Stimulated activated CD8-positive, alpha-beta memory T cell treated with anti-CD3 and anti-CD28 coated beads, Interleukin-2, amount 100 ng/mL, for 48 hours (primary cell): Measurements from ENCODE around the gene AMBRA1.

ENCODE experiments used
- DNase-seq, 2 donors: peaks; one replicate each; pipeline ENCODE4 v3.0.0-alpha.2; 2020; ENCODE audit warnings: low read depth in 2 of 2

The AMBRA1 gene

GRCh38 chr11:46438211-46438610 lies 155.6 kb downstream of the AMBRA1 start:
- DNase-seq = no peak

- no peak for DNase-seq
These were observed 156.6 kb downstream of the AMBRA1 start for GRCh38 chr11:46437122-46437689.

- DNase-seq = no peak
These were observed 157.7 kb downstream of the AMBRA1 start for GRCh38 chr11:46436113-46436512.

DNA sequence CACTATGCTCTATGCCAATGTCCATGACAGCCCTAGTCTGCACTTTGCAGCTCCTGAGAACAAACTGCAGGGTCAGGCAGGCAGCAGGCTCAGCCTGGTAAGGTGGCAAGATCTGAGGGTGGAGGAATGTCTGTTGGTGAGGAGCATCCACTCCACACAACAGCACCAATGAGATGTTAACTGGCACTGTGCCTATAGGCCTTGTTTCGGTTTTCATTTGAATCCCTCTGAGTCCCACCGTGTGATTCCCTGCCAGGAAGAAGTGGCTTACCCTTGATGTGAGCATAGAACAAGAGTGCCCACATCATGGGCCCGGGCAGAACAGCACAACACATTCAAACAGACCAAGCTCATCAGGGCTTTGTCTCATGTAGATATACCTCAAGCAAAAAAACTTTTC lies 158.1 kb downstream of the AMBRA1 start:
- DNase-seq = no peak

DNA sequence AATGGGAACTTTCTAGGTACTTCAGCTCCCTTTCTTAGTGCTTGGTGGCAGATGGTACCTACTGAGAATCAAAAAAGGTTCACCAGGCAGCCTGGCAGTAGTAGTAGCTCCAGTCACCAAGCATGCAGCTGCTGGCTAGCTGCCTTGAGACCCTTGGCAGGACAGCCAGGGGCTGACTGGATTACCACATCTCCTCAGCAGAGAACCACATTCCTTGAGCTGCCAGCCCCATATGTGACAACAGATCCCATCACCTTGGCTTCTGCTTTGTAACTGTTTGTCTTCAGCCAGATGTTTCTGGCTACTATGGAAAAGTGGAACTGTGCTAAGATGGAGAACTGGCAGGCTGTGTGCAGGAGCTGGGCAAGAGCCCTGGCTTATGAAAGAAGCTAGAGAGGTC lies 162.6 kb downstream of the AMBRA1 start:
- DNase-seq = no peak

DNA sequence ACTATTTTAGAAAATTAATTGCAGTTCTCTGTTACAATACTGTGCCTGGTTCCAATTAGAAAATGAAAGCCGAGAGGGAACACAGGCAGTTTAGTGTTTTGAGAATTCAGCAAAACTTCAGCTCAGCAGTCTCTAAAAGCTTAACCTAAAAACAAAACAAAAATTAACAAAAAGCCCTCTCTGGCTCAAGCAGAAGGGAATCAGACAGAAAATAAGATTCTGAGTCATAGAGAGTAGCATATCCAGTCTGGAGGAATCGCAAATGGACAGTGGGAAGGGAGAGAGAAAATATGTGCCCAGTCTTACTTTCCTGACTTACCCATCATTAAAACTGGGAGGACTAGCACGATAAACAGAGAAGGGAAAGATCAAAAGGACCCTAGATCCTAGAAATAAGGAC lies 164.1 kb downstream of the AMBRA1 start:
- no peak for DNase-seq

- DNase-seq = no peak
These were observed 166.5 kb downstream of the AMBRA1 start for GRCh38 chr11:46427364-46427763.

GRCh38 chr11:46426233-46426991 lies 167.4 kb downstream of the AMBRA1 start:
- DNase-seq = no peak

- DNase-seq = no peak
These were observed 171.2 kb downstream of the AMBRA1 start for GRCh38 chr11:46422588-46422987.

DNA sequence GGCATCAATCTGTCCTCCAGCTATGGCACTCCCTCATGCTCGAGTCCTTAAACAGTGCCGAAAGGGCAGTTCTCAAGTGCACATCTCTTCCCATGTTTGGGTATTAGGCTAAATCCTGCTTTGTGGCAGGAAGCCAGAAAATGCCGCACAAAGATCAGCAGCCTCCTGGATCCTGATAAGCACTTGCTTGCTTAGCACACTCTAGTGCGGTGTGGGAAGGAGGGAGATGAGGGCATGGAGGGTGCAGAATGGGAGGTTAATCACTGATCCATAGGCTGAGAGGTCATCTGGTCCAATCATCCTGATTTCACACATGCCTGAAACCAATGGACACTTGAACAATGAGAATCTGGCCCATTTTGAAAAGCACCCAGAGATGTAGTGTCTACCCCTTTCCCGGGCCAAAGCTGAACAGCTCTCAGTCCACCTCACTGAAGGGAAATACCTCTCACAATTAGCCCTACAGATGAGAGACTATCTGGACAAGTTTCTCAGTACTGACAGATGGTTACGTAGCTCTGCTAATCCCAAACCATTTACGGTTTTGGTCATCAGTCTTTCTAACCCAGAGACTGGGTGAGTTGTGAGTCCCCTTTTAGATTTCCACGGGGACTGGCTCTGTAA lies 172.5 kb downstream of the AMBRA1 start:
- no peak for DNase-seq

GRCh38 chr11:46420513-46420912 lies 173.3 kb downstream of the AMBRA1 start:
- no peak for DNase-seq

DNA sequence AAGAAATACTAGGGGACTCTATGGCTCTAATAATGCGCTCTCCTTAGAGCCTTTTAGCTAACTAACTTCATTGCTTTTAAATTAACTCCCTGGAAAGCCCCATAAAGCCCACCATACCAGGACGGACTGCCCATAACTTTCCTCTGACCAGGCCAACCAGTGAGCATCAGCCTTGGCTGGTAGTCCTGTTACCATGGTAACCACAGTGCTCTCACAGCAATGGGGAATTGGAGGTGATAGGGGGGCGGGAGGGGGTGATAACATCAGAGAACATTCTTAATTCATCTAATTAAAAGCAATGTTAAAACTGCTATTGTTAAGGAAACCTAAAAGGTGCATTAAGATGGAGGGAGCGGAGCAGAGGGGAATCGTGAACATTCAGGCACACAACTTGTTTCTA lies 175.1 kb downstream of the AMBRA1 start:
- DNase-seq = no peak

DNA sequence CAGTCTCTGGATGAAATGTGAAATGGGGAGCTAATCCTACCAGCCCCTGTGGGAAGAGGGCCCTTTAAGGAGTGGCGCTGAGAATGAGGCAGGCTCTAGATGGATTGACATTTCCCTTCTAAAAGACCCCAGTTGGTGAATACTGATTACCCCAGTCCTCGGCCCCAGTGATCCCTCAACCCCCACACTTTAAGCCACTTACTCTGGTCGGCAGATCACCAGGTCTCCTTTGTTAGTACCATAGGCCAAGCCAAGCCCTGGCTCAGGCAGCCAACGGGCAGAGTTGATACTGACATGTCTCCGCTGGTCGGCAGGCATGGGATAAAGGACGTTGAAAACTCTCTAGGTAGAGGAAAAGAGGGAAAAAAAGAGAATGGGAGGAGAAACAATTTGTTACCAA lies 176.1 kb downstream of the AMBRA1 start:
- DNase-seq = no peak

- no peak for DNase-seq
These were observed 178.9 kb downstream of the AMBRA1 start for GRCh38 chr11:46414879-46415278.

DNA sequence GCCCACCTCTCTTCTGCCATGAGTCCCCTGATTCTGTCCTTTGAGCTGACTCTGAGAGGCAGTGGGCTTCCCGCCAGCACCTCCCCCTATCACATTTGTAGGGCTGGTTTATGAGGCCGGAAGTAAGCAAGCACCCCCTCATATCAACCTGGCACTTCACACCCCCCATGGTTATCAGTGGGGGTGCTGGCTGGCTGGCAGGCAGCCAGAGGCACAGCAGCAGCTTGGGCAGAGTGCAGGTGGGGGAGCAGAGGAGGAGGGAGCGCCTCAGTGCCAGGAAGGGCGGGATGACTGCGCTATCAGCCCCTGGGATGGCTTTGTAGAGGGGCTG lies 179.4 kb downstream of the AMBRA1 start:
- no peak for DNase-seq

GRCh38 chr11:46413760-46414465 lies 179.9 kb downstream of the AMBRA1 start:
- DNase-seq = no peak

GRCh38 chr11:46410021-46410420 lies 183.8 kb downstream of the AMBRA1 start:
- no peak for DNase-seq

DNA sequence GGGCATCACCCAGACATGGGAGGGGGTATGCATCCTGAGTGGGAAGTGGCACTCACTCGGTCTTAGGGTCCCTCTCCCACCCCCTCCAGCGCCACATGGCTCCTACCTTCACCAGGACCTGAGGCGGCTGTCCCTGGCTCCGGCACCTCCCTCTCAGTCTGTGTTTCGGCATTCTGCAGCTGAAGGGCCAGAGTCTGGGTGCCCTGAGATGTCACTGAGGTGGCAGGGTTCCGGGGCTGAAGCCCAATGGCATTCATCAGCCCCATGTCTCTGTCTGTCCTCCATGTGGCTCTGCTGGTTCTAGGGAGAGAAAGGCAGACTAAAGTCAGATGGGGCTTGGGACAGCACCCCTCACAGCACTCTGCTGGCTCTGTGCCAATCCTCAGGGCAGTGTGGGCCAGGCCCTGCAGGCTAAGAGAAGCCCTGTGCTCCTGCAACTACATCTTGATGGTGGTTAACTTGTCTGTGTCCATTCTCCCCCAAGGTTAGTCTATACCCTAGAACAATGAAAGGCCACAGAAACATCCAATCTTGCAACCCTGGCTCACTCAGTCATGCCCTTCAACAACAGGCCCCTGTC lies 185.3 kb downstream of the AMBRA1 start:
- DNase-seq = no peak

- no peak for DNase-seq
These were observed 186.2 kb downstream of the AMBRA1 start for GRCh38 chr11:46407635-46408034.

GRCh38 chr11:46404476-46405017 lies 189.3 kb downstream of the AMBRA1 start:
- DNase-seq = no peak

- no peak for DNase-seq
These were observed 190.6 kb downstream of the AMBRA1 start for GRCh38 chr11:46402957-46403902.
